CD4-positive, alpha-beta memory T cell (primary cell): ENCODE data around the gene TTC28. TPM values are rescaled to one million over a fixed set of nuclear protein-coding genes. Genes with fewer than 3 reads are reported as not detected.
"Not testable (repeated sequence)": the region's sequence is repeated elsewhere in the genome, so short reads cannot be mapped to it uniquely, and the experiment has no call there.

Source experiments
- CTCF ChIA-PET: fragments of 350-600 bp; sonication (Branson Sonifier 250); formaldehyde crosslinking; loops from one replicate; lab custom pipeline; 2021; ENCODE audit warnings: inconsistent platforms; ENCODE audit not compliant: partially characterized antibody; lab: Charles Lee
- POLR2A ChIA-PET: fragments of 350-600 bp; sonication (Branson Sonifier 250); formaldehyde crosslinking; loops from one replicate; lab custom pipeline; 2021; ENCODE audit not compliant: partially characterized antibody; lab: Charles Lee
- DNase-seq, 5 donors: peaks; one replicate each; pipeline versions ENCODE4 v3.0.0 to v3.0.0-alpha.2; 2020 to 2022; ENCODE audit warnings: mixed read lengths in 1 of 5
- H3K27ac ChIP-seq: one replicate; pipeline ENCODE4 v1.7.0; 2013; ENCODE audit warnings: low read depth, low read length
- H3K27me3 ChIP-seq: 2 replicates; pipeline ENCODE4 v1.7.0; 2013; ENCODE audit warnings: mild to moderate bottlenecking, low read length, moderate library complexity; ENCODE audit not compliant: insufficient read depth
- H3K36me3 ChIP-seq: 2 replicates; pipeline ENCODE4 v1.7.0; 2013; ENCODE audit warnings: mild to moderate bottlenecking, low read length, moderate library complexity; ENCODE audit not compliant: insufficient read depth
- H3K4me1 ChIP-seq: 2 replicates; pipeline ENCODE4 v1.7.0; 2013; ENCODE audit warnings: mild to moderate bottlenecking, low read length, moderate library complexity; ENCODE audit not compliant: insufficient read depth
- H3K4me3 ChIP-seq, 2 donors: one replicate each; pipeline ENCODE4 v1.7.0; 2013; ENCODE audit warnings: low read length in 2 of 2, mild to moderate bottlenecking in 1 of 2
- H3K9me3 ChIP-seq, 2 donors: one replicate each; pipeline ENCODE4 v1.7.0; 2013; ENCODE audit warnings: low read length in 2 of 2, control low read depth in 1 of 2; ENCODE audit not compliant: control insufficient read depth in 1 of 2
- H3K27ac Mint-ChIP-seq, 7 donors: one replicate each; pipeline ENCODE4 v1.8.0; 2020 to 2021; ENCODE audit warnings: mixed read lengths in 7 of 7, mild to moderate bottlenecking in 6 of 7, inconsistent platforms in 3 of 7, moderate library complexity in 3 of 7
- H3K27me3 Mint-ChIP-seq, 2 donors: one replicate each; pipeline ENCODE4 v1.8.0; 2020 to 2021; ENCODE audit warnings: mixed read lengths in 2 of 2
- H3K36me3 Mint-ChIP-seq, 2 donors: one replicate each; pipeline ENCODE4 v1.8.0; 2020 to 2021; ENCODE audit warnings: mixed read lengths in 2 of 2, inconsistent platforms in 1 of 2, mild to moderate bottlenecking in 1 of 2
- H3K4me1 Mint-ChIP-seq, 4 donors: one replicate each; pipeline ENCODE4 v1.8.0; 2020 to 2021; ENCODE audit warnings: mixed read lengths in 4 of 4, mild to moderate bottlenecking in 1 of 4
- H3K4me3 Mint-ChIP-seq, 8 donors: one replicate each; pipeline ENCODE4 v1.8.0; 2020 to 2021; ENCODE audit warnings: mixed read lengths in 8 of 8, mild to moderate bottlenecking in 7 of 8, moderate library complexity in 6 of 8, inconsistent platforms in 3 of 8
- H3K9me3 Mint-ChIP-seq, 8 donors: one replicate each; pipeline ENCODE4 v1.8.0; 2020 to 2021; ENCODE audit warnings: mixed read lengths in 8 of 8, mild to moderate bottlenecking in 5 of 8, inconsistent platforms in 3 of 8, moderate library complexity in 1 of 8
- intact Hi-C: fragments of 100-400 bp; cut with micrococcal nuclease; formaldehyde crosslinking; loops from one replicate; pipeline ENCODE4 v1.15.1; 2023
- polyA plus RNA-seq, 2 donors: library from polyadenylated mRNA; unstranded; fragments of 300-500 nt; fragmentation: Illumina TruSeq; gene quantifications; one replicate each; pipeline ENCODE4 v1.2.3, GENCODE V29; 2021
- total RNA-seq, 2 experiments: library from RNA; stranded (reverse); gene quantifications; one replicate each; pipeline ENCODE4 v1.2.3, GENCODE V29; 2021

The TTC28 gene
- total and polyA plus RNA-seq, 4 experiments from 2014 or later = 0.50 to 1.7 (median 1.6) TPM; not detected in 1

GRCh38 chr22:28491289-28491688 lies 188.4 kb downstream of the TTC28 start:
- H3K4me3 ChIP-seq, CTCF ChIA-PET, POLR2A ChIA-PET, H3K9me3 ChIP-seq, intact Hi-C loops, H3K27ac Mint-ChIP-seq, H3K36me3 ChIP-seq, H3K4me1 ChIP-seq, H3K36me3 Mint-ChIP-seq, H3K27ac ChIP-seq, H3K4me1 Mint-ChIP-seq, H3K9me3 Mint-ChIP-seq, H3K27me3 ChIP-seq, H3K4me3 Mint-ChIP-seq, DNase-seq: not testable (repeated sequence)
- peaks cover 23 to 35% of the 10 kb centered on the region in 2 donors for H3K27me3 Mint-ChIP-seq

DNA sequence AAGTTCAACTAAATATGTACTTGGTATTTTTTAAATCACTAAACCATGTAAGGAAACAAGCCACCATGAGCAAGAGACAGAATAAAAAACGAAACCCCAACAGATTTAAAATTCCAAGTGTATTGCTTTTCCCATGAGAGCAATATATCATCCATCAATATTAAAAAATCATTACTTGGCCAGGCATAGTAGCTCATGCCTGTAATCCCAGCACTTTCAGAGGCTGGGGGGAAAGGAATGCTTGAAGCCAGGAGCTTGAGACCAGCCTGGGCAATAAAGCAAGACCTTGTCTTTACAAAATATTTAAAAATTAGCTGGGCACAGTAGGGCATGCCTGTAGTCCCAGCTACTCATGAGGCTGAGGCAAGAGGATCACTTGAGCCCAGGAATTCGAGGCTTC lies 190.8 kb downstream of the TTC28 start:
- Mint-ChIP-seq H3K36me3 (no peaks in the 10 kb centered on the region), H3K4me1 (no peaks in the 10 kb centered on the region), H3K27ac (no peak overlapping the region), H3K4me3 (no peak overlapping the region), H3K9me3 (peaks cover 0 to 7% (median 0%) of the 10 kb centered on the region in 8 donors), H3K27me3 (peaks cover 22 to 35% of the 10 kb centered on the region in 2 donors)
- no peaks in the 10 kb centered on the region for H3K9me3 ChIP-seq
- no peak overlapping the region for H3K27ac ChIP-seq
- ChIA-PET CTCF (no interaction called here), POLR2A (no interaction called here)
- no peaks in the 10 kb centered on the region for H3K36me3 ChIP-seq
- H3K27me3 ChIP-seq = no peaks in the 10 kb centered on the region
- no peak overlapping the region for H3K4me3 ChIP-seq
- no peak for DNase-seq
- no peaks in the 10 kb centered on the region for H3K4me1 ChIP-seq
- intact Hi-C loops = no loop called here

GRCh38 chr22:28484662-28485061 lies 195.0 kb downstream of the TTC28 start:
- Histone ChIP-seq H3K4me1 (no peaks in the 10 kb centered on the region), H3K4me3 (no peak overlapping the region), H3K9me3 (no peaks in the 10 kb centered on the region), H3K27me3 (no peaks in the 10 kb centered on the region), H3K36me3 (no peaks in the 10 kb centered on the region), H3K27ac (no peak overlapping the region)
- Mint-ChIP-seq H3K27me3 (peaks cover 22 to 30% of the 10 kb centered on the region in 2 donors), H3K9me3 (no peaks in the 10 kb centered on the region), H3K36me3 (no peaks in the 10 kb centered on the region), H3K4me3 (no peak overlapping the region), H3K27ac (no peak overlapping the region), H3K4me1 (no peaks in the 10 kb centered on the region)
- ChIA-PET CTCF (no interaction called here), POLR2A (no interaction called here)
- no peak for DNase-seq
- intact Hi-C loops = no loop called here

- H3K4me3 ChIP-seq = no peak overlapping the region
- ChIA-PET CTCF (no interaction called here), POLR2A (no interaction called here)
- H3K27me3 Mint-ChIP-seq = peaks cover 23 to 27% of the 10 kb centered on the region in 2 donors
- no peaks in the 10 kb centered on the region for H3K36me3 ChIP-seq
- H3K27ac Mint-ChIP-seq = no peak overlapping the region
- H3K4me1 ChIP-seq = no peaks in the 10 kb centered on the region
- no peaks in the 10 kb centered on the region for H3K27me3 ChIP-seq
- no peak overlapping the region for H3K4me3 Mint-ChIP-seq
- DNase-seq = no peak
- no peaks in the 10 kb centered on the region for H3K9me3 Mint-ChIP-seq
- H3K4me1 Mint-ChIP-seq = no peaks in the 10 kb centered on the region
- intact Hi-C loops = no loop called here
- no peak overlapping the region for H3K27ac ChIP-seq
- no peaks in the 10 kb centered on the region for H3K36me3 Mint-ChIP-seq
- no peaks in the 10 kb centered on the region for H3K9me3 ChIP-seq
Observed at GRCh38 chr22:28481725-28482124, 197.9 kb downstream of the TTC28 start.

GRCh38 chr22:28480000-28480715 lies 199.5 kb downstream of the TTC28 start:
- intact Hi-C loops = no loop called here
- no peak overlapping the region for H3K4me3 Mint-ChIP-seq
- CTCF ChIA-PET = no interaction called here

GRCh38 chr22:28478564-28478963 lies 201.1 kb downstream of the TTC28 start:
- Mint-ChIP-seq H3K36me3 (no peaks in the 10 kb centered on the region), H3K27ac (no peak overlapping the region), H3K4me3 (no peak overlapping the region), H3K27me3 (peaks cover 12 to 20% of the 10 kb centered on the region in 2 donors), H3K4me1 (no peaks in the 10 kb centered on the region), H3K9me3 (no peaks in the 10 kb centered on the region)
- Histone ChIP-seq H3K36me3 (no peaks in the 10 kb centered on the region), H3K27me3 (no peaks in the 10 kb centered on the region), H3K9me3 (no peaks in the 10 kb centered on the region), H3K27ac (no peak overlapping the region), H3K4me3 (no peak overlapping the region), H3K4me1 (no peaks in the 10 kb centered on the region)
- POLR2A ChIA-PET = no interaction called here
- no peak for DNase-seq
- CTCF ChIA-PET = no interaction called here
- intact Hi-C loops = no loop called here

More at GRCh38 chr22:28480000-28480715, 199.5 kb downstream of the TTC28 start:
- Mint-ChIP-seq H3K9me3 (no peaks in the 10 kb centered on the region), H3K27me3 (peaks cover 15 to 23% of the 10 kb centered on the region in 2 donors), H3K4me1 (no peaks in the 10 kb centered on the region), H3K27ac (no peak overlapping the region), H3K36me3 (no peaks in the 10 kb centered on the region)
- POLR2A ChIA-PET = no interaction called here
- Histone ChIP-seq H3K27me3 (no peaks in the 10 kb centered on the region), H3K4me3 (no peak overlapping the region), H3K36me3 (no peaks in the 10 kb centered on the region), H3K9me3 (no peaks in the 10 kb centered on the region), H3K27ac (no peak overlapping the region), H3K4me1 (no peaks in the 10 kb centered on the region)
- no peak for DNase-seq

- no peak overlapping the region for H3K4me3 ChIP-seq
- Mint-ChIP-seq H3K36me3 (no peaks in the 10 kb centered on the region), H3K27ac (no peak overlapping the region), H3K4me1 (no peaks in the 10 kb centered on the region), H3K27me3 (peaks cover 8 to 18% of the 10 kb centered on the region in 2 donors), H3K4me3 (no peak overlapping the region), H3K9me3 (no peaks in the 10 kb centered on the region)
- no peaks in the 10 kb centered on the region for H3K4me1 ChIP-seq
- CTCF ChIA-PET = no interaction called here
- DNase-seq = no peak
- no peaks in the 10 kb centered on the region for H3K9me3 ChIP-seq
- intact Hi-C loops = no loop called here
- no peaks in the 10 kb centered on the region for H3K27me3 ChIP-seq
- POLR2A ChIA-PET = no interaction called here
- H3K36me3 ChIP-seq = no peaks in the 10 kb centered on the region
- no peak overlapping the region for H3K27ac ChIP-seq
Observed at GRCh38 chr22:28477556-28477955, 202.1 kb downstream of the TTC28 start.
